ENCODE measurements around the gene PFN1. TPM values are rescaled to one million over a fixed set of nuclear protein-coding genes. Genes with fewer than 3 reads are reported as not detected.

The PFN1 gene
- total and polyA plus RNA-seq, 9 of the 15 experiments (the other 6 are each of a cell fraction or from before 2014, with no cell fraction given): 60.5 to 1,479 (median 456) TPM

GRCh38 chr17:4949321-4950074, 1.2 kb upstream of the PFN1 start (continued):
- TF ChIP-seq, protein P1, sequence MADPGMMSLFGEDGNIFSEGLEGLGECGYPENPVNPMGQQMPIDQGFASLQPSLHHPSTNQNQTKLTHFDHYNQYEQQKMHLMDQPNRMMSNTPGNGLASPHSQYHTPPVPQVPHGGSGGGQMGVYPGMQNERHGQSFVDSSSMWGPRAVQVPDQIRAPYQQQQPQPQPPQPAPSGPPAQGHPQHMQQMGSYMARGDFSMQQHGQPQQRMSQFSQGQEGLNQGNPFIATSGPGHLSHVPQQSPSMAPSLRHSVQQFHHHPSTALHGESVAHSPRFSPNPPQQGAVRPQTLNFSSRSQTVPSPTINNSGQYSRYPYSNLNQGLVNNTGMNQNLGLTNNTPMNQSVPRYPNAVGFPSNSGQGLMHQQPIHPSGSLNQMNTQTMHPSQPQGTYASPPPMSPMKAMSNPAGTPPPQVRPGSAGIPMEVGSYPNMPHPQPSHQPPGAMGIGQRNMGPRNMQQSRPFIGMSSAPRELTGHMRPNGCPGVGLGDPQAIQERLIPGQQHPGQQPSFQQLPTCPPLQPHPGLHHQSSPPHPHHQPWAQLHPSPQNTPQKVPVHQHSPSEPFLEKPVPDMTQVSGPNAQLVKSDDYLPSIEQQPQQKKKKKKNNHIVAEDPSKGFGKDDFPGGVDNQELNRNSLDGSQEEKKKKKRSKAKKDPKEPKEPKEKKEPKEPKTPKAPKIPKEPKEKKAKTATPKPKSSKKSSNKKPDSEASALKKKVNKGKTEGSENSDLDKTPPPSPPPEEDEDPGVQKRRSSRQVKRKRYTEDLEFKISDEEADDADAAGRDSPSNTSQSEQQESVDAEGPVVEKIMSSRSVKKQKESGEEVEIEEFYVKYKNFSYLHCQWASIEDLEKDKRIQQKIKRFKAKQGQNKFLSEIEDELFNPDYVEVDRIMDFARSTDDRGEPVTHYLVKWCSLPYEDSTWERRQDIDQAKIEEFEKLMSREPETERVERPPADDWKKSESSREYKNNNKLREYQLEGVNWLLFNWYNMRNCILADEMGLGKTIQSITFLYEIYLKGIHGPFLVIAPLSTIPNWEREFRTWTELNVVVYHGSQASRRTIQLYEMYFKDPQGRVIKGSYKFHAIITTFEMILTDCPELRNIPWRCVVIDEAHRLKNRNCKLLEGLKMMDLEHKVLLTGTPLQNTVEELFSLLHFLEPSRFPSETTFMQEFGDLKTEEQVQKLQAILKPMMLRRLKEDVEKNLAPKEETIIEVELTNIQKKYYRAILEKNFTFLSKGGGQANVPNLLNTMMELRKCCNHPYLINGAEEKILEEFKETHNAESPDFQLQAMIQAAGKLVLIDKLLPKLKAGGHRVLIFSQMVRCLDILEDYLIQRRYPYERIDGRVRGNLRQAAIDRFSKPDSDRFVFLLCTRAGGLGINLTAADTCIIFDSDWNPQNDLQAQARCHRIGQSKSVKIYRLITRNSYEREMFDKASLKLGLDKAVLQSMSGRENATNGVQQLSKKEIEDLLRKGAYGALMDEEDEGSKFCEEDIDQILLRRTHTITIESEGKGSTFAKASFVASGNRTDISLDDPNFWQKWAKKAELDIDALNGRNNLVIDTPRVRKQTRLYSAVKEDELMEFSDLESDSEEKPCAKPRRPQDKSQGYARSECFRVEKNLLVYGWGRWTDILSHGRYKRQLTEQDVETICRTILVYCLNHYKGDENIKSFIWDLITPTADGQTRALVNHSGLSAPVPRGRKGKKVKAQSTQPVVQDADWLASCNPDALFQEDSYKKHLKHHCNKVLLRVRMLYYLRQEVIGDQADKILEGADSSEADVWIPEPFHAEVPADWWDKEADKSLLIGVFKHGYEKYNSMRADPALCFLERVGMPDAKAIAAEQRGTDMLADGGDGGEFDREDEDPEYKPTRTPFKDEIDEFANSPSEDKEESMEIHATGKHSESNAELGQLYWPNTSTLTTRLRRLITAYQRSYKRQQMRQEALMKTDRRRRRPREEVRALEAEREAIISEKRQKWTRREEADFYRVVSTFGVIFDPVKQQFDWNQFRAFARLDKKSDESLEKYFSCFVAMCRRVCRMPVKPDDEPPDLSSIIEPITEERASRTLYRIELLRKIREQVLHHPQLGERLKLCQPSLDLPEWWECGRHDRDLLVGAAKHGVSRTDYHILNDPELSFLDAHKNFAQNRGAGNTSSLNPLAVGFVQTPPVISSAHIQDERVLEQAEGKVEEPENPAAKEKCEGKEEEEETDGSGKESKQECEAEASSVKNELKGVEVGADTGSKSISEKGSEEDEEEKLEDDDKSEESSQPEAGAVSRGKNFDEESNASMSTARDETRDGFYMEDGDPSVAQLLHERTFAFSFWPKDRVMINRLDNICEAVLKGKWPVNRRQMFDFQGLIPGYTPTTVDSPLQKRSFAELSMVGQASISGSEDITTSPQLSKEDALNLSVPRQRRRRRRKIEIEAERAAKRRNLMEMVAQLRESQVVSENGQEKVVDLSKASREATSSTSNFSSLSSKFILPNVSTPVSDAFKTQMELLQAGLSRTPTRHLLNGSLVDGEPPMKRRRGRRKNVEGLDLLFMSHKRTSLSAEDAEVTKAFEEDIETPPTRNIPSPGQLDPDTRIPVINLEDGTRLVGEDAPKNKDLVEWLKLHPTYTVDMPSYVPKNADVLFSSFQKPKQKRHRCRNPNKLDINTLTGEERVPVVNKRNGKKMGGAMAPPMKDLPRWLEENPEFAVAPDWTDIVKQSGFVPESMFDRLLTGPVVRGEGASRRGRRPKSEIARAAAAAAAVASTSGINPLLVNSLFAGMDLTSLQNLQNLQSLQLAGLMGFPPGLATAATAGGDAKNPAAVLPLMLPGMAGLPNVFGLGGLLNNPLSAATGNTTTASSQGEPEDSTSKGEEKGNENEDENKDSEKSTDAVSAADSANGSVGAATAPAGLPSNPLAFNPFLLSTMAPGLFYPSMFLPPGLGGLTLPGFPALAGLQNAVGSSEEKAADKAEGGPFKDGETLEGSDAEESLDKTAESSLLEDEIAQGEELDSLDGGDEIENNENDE (IDR thresholded peaks at IDR 0.05; ENCODE audit: low read depth, low read length): no peak
- TF ChIP-seq POLR2B (IDR thresholded peaks at IDR 0.05; ENCODE audit: low read depth, partially characterized antibody) (no peak), ZSCAN29 (IDR thresholded peaks at IDR 0.05) (no peak), CHD2 (IDR thresholded peaks at IDR 0.05; ENCODE audit: low read depth, low read length) (no peak), OTX1 (CRISPR knock-in tag; IDR thresholded peaks at IDR 0.05) (no peak), ZKSCAN3 (CRISPR knock-in tag; IDR thresholded peaks at IDR 0.05) (no peak), HOXB6 (CRISPR knock-in tag; IDR thresholded peaks at IDR 0.05; ENCODE audit: borderline replicate concordance) (no peak), RBM22 (IDR thresholded peaks at IDR 0.05; ENCODE audit: low read depth, low read length, poor library complexity, severe bottlenecking) (peak; percentile 64), CBX2 (IDR thresholded peaks at IDR 0.05; ENCODE audit: insufficient read depth, low read length, poor library complexity, severe bottlenecking) (no peak), DIDO1 (tag; IDR thresholded peaks at IDR 0.05; ENCODE audit: low read depth) (no peak), SP2 (IDR thresholded peaks at IDR 0.05; ENCODE audit: extremely low read depth, low read depth, low read length, poor library complexity, severe bottlenecking) (no peak)
